Left colon (tissue), 2 donors: ENCODE measurements around the gene OVCA2. TPM values are rescaled to one million over a fixed set of nuclear protein-coding genes. Genes with fewer than 3 reads are reported as not detected.
"Not testable (repeated sequence)": the region's sequence is repeated elsewhere in the genome, so short reads cannot be mapped to it uniquely, and the experiment has no call there.

ENCODE experiments used
- ATAC-seq: fragments of 200-7000 bp; cut with Tn5 transposase; one replicate; pipeline ENCODE4 v1.9.1; 2020; ENCODE audit warnings: mild to moderate bottlenecking, moderate library complexity
- DNase-seq, 2 donors: peaks; one replicate each; pipeline ENCODE4 v3.0.0-alpha.2; 2020
- intact Hi-C, 2 donors: fragments of 100-400 bp; cut with DNase I in 1 of 2; cut with micrococcal nuclease in 1 of 2; formaldehyde crosslinking; loops; one replicate each; pipeline versions ENCODE4 v1.11.2 to v1.14.0; 2022; cut with DNase I, micrococcal nuclease
- total RNA-seq, 2 donors: library from RNA; stranded (reverse); fragmentation: NEBNext Ultra II Directional; extraction: Animal tissue kit (Norgen Biotek cat#: 25700); gene quantifications; one replicate each; pipeline ENCODE4 v1.2.1, GENCODE V29; 2021
- donor health status: DM: no; HTN: no; CAD: no.
- donor health status: DM: yes; HTN: yes; CAD: no.

Gene OVCA2
- total RNA-seq, 2 donors from 2014 or later = 39.2 to 39.7 TPM

DNA sequence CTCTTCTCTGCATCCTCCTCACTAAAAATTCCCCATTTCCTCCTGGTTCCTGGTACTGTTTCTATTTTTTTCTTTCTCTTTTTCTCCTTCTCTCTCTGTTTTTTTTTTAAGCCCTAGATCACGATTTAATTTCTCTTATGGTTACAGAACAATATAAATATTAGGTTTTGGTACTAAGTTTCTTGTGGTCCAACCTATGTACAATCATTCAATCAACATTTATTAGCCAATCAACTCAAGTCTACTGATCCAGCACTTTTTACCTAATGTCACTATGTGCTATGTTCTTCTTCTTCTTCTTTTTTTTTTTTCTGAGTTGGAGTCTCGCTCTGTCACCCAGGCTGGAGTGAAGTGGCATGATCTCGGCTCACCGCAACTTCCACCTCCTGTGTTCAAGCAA lies 29.3 kb upstream of the OVCA2 start:
- DNase-seq = no peak
- intact Hi-C loops = no loop called here
- ATAC-seq = no peak

DNA sequence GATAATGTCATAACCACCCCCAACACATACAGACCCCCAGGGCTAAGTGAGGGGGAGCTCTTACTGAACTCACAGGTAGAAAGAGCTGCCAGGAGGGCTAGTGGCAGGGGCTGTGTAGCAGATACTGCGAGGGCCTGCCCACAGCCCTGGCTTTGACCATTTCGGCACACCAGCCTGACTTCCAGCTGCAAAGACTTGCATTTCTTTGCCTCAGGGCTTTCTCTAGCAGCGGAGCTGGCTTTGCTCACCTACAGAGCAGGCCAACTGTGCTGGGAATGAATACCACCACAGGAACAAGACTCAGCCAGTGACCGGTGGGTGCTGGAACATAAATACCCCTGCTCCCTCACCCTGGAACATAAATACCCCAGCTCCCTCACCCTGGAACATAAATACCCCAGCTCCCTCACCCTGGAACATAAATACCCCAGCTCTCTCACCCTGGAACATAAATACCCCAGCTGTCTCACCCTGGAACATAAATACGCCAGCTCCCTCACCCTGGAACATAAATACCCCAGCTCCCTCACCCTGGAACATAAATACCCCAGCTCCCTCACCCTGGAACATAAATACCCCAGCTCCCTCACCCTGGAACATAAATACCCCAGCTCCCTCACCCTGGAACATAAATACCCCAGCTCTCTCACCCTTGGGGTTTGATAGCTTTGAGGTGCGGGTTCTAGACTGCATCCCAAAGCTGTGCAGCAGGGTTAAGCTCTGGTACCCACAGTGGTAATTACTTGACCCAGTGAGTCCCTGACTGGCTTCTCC lies 28.4 kb upstream of the OVCA2 start:
- ATAC-seq, DNase-seq, intact Hi-C loops: not testable (repeated sequence)

DNA sequence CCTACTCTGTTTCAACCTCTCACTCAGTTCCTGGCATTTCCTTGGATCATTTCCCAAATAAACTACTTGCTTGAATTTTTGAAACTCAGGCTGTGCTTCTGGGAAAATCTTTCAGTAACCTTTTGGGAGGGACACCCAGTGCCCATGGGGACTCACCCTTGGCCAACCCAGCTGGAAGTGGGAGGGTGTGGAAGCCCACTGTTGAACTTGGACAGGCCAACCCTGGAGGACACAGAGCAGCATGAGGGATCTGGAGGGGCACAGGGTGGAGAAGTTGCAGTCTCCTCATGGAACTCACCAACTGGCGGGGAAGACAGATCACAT lies 27.9 kb upstream of the OVCA2 start:
- ATAC-seq (no peak), DNase-seq (no peak)
- intact Hi-C loops = no loop called here

DNA sequence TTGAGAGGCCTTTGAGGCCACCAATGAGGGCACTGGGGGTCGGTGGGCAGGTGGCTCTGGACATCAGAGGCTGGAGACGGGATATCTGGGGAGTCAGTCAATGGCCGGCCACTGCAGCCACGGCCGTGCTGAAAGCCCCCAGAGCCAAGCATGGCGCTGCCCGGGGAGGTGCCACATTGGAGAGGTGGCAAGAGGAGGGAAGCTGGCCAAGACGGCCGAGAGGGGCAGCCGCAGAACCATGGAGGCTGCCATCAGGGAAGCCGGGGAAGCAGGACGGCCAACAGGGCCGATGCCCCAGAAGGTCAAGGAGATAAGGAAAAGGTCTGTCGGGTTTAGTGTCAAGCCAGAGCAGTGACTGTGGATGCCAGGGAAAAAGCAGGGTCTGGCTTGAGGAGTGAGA lies 26.5 kb upstream of the OVCA2 start:
- intact Hi-C loops = no loop called here
- DNase-seq (no peak), ATAC-seq (no peak)

DNA sequence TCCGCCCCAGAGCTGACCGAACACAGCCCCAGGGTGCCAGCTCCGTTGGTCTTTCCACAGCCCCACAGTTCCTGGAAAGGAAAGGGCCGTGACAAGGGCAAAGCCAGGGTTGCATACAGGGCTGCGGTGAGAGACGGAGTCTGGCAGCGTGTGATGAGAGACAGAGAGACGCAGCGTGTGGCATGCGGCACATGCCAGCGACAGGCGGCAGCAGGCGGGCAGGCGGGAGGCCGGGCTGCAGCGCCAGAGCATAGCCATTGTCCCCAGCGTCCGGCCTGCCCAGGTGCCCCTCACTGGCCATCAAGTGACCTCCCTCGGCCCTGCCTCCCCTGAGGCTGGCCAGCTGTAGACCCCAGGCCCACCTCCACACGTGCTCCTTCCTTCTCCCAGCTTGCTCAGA lies 25.3 kb upstream of the OVCA2 start:
- ATAC-seq (no peak), DNase-seq (no peak)
- intact Hi-C loops = no loop called here

DNA sequence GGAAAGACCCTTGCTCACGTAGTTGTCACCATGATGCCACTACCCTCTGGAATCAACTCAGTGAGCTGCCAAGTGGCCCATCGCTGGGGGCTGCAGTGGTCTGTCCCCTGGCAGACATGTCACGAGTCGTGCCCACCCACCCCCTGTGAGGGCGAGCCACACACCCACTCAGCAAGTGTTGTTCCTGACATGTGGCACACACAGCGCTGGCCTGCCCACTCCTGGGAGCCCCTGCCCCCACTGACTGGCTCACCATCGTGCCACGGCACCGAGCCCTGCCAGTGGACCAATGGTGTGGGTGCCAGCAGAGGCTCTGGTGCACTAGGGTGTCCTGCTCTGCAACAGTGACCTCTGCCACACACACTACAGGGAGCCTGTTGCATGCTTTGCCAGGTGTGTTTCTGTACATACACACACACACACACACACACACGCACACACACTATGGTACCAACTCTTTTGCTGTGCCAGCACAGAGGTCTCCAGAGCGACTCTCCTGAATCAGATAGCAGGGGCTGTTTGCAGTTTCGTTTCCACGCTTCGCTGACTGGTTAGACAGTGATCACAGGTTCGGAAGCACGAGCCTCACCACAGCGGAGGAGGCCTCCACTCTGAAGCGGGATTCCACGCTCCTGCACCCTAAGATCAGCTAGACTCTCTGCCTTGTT lies 24.4 kb upstream of the OVCA2 start:
- DNase-seq = no peak

DNA sequence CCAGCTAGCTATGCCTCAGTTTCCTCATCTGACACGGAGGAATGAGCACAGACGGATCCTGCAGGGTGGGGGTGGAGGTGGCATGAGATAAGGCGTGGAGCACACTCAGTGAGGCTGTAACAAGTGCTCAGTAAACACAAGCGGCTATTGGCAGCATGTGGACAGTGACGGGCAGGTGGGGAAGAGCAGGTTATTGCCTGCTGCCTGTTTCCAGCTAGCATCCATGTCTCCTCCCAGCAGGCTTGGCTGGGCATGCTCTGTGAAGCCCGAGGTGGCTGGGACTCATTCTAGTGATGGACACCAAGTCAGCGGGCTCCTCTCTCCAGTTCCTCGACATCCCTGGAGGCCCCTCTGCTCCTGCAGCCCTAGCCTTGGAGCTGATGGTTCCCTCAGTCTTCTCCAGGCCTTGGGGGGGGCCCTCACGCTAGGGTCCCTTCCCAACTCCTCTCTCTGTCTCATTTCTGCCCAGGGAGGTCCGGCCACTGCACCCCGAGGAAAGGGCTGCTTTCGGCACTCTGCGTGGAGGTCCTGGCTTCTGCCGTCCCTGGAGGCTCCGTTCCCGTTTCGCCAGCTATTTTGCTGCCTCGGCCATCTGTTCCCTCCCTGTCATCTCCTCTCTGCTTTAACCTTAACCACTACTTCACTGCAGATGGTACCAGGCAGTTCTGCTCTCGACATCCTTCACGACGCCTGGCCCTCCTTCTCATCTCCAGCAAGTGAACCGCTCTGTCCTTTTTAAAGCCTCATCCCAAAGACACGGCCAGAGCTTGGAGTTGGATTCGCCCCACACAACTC lies 22.9 kb upstream of the OVCA2 start:
- intact Hi-C loops = no loop called here
- ATAC-seq = peak; percentile 70
- DNase-seq = no peak

More for the DNA sequence above, 24.4 kb upstream of the OVCA2 start:
- no peak for ATAC-seq
- intact Hi-C loops = no loop called here

DNA sequence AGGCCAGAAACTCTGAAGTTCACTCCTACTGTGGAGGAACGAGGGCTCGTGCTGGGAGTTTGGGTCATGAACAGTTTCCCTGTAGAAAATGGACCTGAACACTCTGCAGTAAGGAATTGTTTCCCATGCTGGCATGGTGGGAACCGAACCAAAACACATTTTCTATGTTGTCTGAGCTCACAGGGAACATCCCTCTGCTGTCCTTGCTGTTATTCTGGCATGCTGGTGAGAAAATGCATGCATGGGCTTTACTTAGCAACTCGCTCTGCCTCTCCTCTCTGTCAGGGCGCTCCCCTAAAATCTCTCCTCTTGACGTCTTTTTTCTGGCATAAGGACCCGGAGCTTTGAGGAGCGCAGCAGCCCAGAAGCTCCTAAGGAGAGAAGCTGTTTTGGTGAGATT lies 22.1 kb upstream of the OVCA2 start:
- DNase-seq = no peak
- no peak for ATAC-seq
- intact Hi-C loops = no loop called here

DNA sequence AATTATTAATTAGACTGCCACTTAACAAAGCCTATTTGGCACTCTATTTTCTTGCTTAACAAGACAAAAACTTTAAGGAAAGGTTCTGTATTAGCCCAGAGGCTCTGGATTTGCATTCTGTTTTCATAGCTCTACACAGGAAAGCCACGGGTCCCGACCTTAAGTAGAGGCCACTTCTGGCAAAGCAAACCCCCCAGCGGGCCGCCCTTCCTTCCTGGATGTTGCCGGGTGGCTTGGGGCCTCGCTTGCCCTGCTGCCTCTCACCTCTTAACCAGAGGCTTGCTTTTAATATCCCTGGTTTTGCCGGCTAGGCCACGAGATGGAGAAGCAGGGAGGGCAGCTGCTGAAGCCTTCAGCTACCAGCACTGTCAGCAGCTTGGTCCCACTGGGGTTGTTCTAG lies 21.1 kb upstream of the OVCA2 start:
- no peak for ATAC-seq
- DNase-seq = no peak
- intact Hi-C loops = no loop called here

DNA sequence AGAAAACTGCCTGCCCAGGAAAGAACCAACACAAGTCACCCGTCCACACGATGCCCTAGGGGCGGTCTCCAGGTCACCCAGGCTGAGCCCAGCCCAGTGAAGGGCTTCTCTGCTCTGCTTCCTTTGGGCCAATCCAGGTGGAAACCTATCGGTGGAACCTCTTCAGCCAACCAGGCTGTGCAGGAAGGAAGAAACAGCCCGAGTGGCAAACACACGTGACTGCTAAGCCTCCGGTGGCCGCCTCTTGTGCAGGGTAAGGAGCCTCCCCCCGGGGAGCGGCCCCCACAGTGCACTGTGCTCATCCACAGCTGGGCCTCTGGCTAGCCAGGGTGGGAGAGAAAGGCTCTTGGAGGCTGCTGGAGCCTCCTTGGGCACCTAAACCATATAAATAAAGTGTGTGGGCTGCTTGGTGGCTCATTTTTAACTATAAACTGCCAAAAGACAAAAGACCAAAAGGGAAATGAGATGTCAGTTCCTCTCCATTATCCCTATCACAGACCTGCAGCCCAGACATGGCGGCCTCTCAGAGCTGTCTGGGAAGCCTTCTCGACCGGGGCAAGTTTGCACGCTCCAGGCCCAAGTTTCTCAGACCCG lies 19.1 kb upstream of the OVCA2 start:
- no peak for DNase-seq
- intact Hi-C loops = no loop called here

DNA sequence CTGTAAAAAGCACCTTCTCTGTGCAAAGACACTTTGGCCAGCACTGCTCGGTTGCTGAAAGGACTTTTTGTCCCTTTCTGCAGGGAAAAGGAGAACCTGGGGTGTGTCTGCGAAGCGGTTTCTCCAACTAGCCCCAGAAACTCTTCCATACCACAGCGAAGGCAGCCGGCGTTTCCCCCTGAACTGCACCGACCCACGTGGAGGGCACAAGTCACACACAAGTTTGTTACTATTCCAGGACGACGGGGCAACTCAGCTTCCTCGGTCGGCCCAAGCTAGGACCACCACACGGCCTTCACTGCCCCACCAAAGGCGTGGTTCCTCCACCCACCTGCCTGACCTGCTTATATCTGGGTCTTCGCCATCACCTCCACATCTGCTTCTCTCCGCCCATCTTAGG lies 18.6 kb upstream of the OVCA2 start:
- intact Hi-C loops = no loop called here
- ATAC-seq = no peak
- DNase-seq = no peak

More for the DNA sequence above, 19.1 kb upstream of the OVCA2 start:
- no peak for ATAC-seq

DNA sequence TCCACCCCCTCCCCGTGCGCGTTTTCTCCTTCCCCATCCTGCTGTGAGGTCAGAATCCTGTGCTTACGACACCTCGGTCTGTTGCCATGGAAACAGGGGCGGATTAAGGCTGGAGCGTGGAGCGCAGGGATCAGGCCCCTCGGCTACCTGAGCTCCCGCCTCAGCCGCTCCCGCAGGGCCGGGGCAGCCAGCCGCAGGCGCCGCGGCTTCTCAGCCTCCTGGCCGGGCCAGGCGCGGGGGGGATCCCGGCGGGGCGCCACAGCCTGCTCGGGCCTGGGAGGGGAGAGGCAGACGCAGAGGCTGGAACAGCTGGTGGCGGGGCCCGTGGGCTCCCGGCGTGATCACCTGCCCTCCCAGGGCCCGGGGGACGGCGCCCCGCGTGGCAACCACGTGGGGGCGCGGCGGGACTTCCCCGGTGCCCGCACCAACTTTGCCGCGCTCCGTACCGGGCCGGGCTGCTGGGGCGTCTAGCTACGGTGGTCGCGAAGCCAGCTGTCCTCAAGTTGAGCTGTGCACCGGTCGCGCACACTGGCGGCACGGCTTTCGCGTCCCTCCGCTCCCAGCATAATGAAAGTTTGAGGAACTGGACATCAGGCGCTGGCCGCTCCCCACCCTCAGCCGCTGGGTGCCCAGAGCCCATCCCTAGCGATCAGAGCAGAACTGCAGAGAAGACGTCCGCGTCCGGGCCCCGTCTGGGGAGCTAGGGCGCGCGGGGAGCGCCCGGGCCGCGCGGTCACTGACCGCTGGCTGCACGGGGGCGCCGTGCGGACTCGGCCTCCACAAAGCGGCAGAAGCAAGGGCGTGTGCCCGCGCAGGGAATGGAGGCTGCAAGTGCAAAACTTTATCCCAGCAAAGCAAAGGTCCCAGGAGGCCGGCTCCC lies 17.9 kb upstream of the OVCA2 start:
- DNase-seq (no peak), ATAC-seq (no peak)
- intact Hi-C loops = no loop called here

DNA sequence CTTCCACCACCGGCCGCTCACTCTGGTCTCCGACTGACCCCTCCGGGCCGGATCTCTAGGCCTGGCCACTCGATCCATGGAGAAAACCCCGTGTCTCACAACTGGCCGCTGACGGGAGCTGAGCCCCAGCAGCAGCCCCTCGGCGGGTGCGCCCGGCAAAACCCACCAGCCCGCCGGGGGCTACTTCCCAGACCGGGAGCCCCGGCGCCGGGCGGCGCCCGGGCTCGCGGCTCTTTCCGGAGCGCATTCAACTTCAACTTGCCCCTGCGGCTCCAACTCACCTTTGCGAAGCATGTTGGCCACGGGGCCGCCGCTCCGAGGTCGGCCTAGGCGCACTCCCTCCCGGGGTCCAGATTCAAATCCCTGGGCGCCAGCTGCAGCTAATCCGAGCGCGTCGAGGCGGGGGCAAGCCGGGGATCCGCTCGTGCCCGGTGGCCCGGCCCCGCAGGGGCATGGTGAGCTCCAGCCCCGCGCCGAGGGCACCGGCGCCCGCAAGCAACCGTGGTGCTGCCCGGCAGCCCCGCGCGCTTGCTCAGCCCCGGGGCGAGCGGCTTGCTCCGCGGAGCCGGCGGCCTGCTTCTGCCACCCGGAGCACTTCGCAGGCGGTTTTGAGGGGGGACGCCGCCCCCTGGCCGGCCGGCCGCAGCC lies 17.1 kb upstream of the OVCA2 start:
- DNase-seq (no peak), ATAC-seq (no peak)
- intact Hi-C loops = loop anchor here (5.0 kb wide), 1 partner anchor 117 kb away; no protein-coding TSS in a partner anchor

DNA sequence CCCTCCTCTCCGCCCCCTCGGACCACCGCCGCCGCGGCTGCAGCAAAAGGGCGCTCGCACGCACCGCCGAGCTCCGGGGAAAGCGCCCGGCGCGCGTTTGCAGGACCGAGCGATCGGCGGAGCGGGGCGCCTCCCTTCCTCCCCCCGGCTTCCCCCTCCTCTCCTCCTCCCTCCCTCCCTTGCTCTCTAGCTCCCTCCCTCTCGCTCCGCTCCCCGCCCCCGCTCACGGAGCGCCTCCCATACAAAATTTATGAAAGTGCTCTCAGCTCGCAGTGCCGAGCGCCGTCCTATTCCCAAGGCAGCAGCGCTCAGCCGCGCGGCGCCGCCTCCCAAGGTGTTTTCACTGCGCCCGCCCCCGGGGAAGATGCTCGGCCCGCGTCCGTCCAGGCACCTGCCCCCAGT lies 16.6 kb upstream of the OVCA2 start, which contains the start of gene RTN4RL1:
Gene RTN4RL1, minus strand, starts transcription at position 115 of the 402 bp plus-strand sequence. CDS start 469 bp downstream, outside the sequence.
- peak; percentile 39 to 55 for DNase-seq
- intact Hi-C loops = loop anchor here (5.0 kb wide), 1 partner anchor 118 kb away; no protein-coding TSS in a partner anchor
- peak; percentile 25 for ATAC-seq

DNA sequence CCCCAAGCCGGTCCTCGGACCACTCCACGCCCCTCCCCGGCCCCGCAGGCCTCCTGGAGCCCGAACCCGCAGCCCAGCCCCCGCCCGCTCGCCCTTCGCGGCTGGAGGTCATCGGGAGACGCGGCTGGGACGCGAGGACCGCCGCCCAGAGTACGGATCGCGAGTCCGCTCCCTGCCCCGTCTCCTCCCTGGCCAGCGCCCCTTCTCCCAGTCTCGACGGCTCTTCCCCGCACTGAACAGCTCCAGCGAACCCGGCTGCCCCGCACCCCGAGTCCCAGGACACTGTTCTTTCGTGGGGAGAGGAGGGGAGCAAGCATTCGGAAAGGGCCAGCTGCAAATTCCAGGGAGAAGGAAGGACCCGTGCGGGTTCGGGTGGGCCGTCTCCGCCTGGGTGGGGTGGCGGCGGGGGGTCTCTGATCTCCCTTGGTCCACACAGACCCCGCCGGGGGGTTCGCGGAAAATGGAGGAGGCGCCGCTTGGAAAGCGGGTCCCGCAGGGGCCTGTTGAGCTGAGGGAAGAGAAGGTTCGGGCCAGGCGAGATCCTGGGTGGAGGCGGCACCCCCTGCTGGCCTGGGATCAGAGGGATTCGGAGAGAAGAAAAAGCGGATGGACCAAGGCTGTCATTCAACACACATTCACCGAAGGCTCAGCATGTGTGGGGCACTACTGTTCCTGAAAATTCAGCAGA lies 16.1 kb upstream of the OVCA2 start:
- DNase-seq = peak; percentile 59 to 84
- ATAC-seq = peak; percentile 53
- intact Hi-C loops = loop anchor here (5.0 kb wide), 1 partner anchor 118 kb away; no protein-coding TSS in a partner anchor

DNA sequence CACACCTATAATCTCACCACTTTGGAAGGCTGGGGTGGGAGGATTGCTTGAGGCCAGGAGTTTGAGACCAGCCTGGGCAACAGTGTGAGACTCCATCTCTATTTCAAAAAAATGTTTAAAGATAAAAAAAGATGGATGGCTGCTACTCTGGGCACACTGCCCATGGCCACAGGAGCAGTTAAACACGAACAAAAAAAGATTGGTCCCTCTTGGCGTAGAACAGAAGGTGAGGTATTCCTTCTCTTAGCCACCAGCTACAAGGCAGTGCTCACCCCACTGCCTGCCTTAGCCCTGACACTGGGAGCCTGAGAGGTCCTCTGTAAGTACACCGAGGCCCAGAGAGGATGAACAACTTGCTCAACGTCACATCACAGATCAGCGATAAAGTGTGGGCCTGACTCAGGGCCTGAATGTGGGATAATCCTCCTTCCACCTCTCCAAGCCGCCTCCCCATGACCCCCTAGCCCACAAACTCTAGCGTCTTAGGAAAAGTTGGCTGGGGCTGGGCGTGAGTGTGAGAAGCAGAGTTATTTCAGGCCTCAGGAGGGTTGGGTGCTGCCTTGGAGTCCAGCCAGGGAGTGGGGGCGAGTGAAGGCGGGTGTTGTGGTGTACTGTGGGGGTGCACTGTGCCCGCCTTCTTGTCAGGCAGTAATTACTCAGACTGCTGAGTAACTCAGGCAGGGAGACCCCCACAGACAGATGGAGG lies 14.1 kb upstream of the OVCA2 start:
- no peak for ATAC-seq
- intact Hi-C loops = loop anchor here (5.0 kb wide), 1 partner anchor 120 kb away; no protein-coding TSS in a partner anchor
- no peak for DNase-seq

DNA sequence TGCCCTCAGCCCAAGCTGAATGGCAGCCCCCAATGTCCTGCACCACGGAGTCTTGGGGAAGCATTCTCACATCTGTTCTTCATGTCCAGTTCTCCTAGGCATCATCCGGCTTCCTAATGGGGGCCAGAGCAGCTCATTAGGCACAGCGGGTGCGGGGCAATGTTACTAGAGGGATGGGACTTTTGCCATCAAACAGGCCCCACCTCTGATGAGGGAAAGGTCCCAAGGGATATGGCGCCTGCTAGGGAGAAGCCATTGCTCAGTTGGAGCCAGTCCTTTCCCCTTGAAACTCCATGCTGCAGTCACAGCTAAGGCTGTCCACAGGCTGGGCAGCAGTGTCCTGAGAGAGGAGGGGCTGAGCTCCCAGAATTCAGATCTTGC lies 13.6 kb upstream of the OVCA2 start:
- DNase-seq = no peak
- no peak for ATAC-seq
- intact Hi-C loops = loop anchor here (5.0 kb wide), 1 partner anchor 121 kb away; no protein-coding TSS in a partner anchor
